Raji (cell line): ENCODE data around the gene ADAMTS13.

Experiments
- POLR2A ChIP-seq: IDR thresholded peaks from 2 replicates; pipeline ENCODE4 v1.6.1; 2011; ENCODE audit warnings: low read depth, low read length, control low read depth; ENCODE audit not compliant: insufficient read depth

Gene ADAMTS13

GRCh38 chr9:133421615-133422542 is at the start of gene ADAMTS13:
Gene ADAMTS13, plus strand, starts transcription at chr9:133422367. Its CDS starts 77 bp downstream, at chr9:133422444.
- no peak for TF ChIP-seq POLR2A

- TF ChIP-seq POLR2A, result no peak
These were observed 47.5 kb upstream of the ADAMTS13 start for GRCh38 chr9:133374612-133375115.

- no peak for TF ChIP-seq POLR2A
These were observed 46.9 kb upstream of the ADAMTS13 start for GRCh38 chr9:133375116-133375723.

GRCh38 chr9:133375724-133376654 is 46.2 kb upstream of the ADAMTS13 start, which contains the start of the genes STKLD1 and SURF4:
Gene STKLD1, plus strand, starts transcription at chr9:133376366. Its CDS starts 108 bp downstream, at chr9:133376474.
Gene SURF4, minus strand, starts transcription at chr9:133376060. Its CDS starts 91 bp downstream, at chr9:133375969.
- TF ChIP-seq POLR2A, result peak; percentile 82

- no peak for TF ChIP-seq POLR2A
These were observed 44.4 kb upstream of the ADAMTS13 start for GRCh38 chr9:133377721-133378216.

GRCh38 chr9:133378408-133378962 is 43.7 kb upstream of the ADAMTS13 start:
- TF ChIP-seq POLR2A, result no peak

GRCh38 chr9:133379153-133380086 is 42.7 kb upstream of the ADAMTS13 start:
- no peak for TF ChIP-seq POLR2A

GRCh38 chr9:133380734-133381133 is 41.4 kb upstream of the ADAMTS13 start:
- no peak for TF ChIP-seq POLR2A

GRCh38 chr9:133382507-133383141 is 39.5 kb upstream of the ADAMTS13 start:
- TF ChIP-seq POLR2A, result no peak

GRCh38 chr9:133383438-133383837 is 38.7 kb upstream of the ADAMTS13 start:
- TF ChIP-seq POLR2A, result no peak

- TF ChIP-seq POLR2A, result no peak
These were observed 37.3 kb upstream of the ADAMTS13 start for GRCh38 chr9:133384736-133385321.

GRCh38 chr9:133385452-133385851 is 36.7 kb upstream of the ADAMTS13 start:
- TF ChIP-seq POLR2A, result no peak
